COLO668 (cell line): ENCODE measurements around the gene PTPRZ1.

Source experiments
- DNase-seq: peaks from one replicate; lab custom pipeline; 2025; ENCODE audit not compliant: unreplicated experiment; lab: John Stamatoyannopoulos, UW

Gene PTPRZ1

GRCh38 chr7:121953164-121953563, 80.2 kb downstream of the PTPRZ1 start:
- no peak for DNase-seq

- no peak for DNase-seq
Measured at GRCh38 chr7:121953601-121954000, 80.6 kb downstream of the PTPRZ1 start.

GRCh38 chr7:121954803-121955202, 81.8 kb downstream of the PTPRZ1 start:
- DNase-seq, result no peak

- no peak for DNase-seq
Measured at GRCh38 chr7:121957626-121958025, 84.7 kb downstream of the PTPRZ1 start.

- no peak for DNase-seq
Measured at GRCh38 chr7:121960678-121961077, 87.7 kb downstream of the PTPRZ1 start.

- DNase-seq, result no peak
Measured at GRCh38 chr7:121961089-121961867, 88.3 kb downstream of the PTPRZ1 start.

- no peak for DNase-seq
Measured at GRCh38 chr7:121966276-121966934, 93.4 kb downstream of the PTPRZ1 start.

GRCh38 chr7:121966935-121967332, 94.0 kb downstream of the PTPRZ1 start:
- DNase-seq, result no peak

- DNase-seq, result no peak
Measured at GRCh38 chr7:121985476-121986030, 112.6 kb downstream of the PTPRZ1 start.

GRCh38 chr7:121992068-121992467, 119.1 kb downstream of the PTPRZ1 start:
- no peak for DNase-seq

- peak; percentile 59 for DNase-seq
Measured at GRCh38 chr7:121994625-121995410, 121.9 kb downstream of the PTPRZ1 start.

- DNase-seq, result peak; percentile 64
Measured at GRCh38 chr7:122006687-122007086, 133.7 kb downstream of the PTPRZ1 start.

- no peak for DNase-seq
Measured at GRCh38 chr7:122010116-122010515, 137.2 kb downstream of the PTPRZ1 start.

GRCh38 chr7:122013065-122013464, 140.1 kb downstream of the PTPRZ1 start:
- no peak for DNase-seq

- DNase-seq, result no peak
Measured at GRCh38 chr7:122013630-122014029, 140.7 kb downstream of the PTPRZ1 start.

- no peak for DNase-seq
Measured at GRCh38 chr7:122014697-122015096, 141.7 kb downstream of the PTPRZ1 start.

GRCh38 chr7:122018032-122018431, 145.1 kb downstream of the PTPRZ1 start:
- DNase-seq, result no peak

GRCh38 chr7:122027058-122027457, 154.1 kb downstream of the PTPRZ1 start:
- no peak for DNase-seq

- no peak for DNase-seq
Measured at GRCh38 chr7:122033641-122034040, 160.7 kb downstream of the PTPRZ1 start.

GRCh38 chr7:122035876-122036275, 162.9 kb downstream of the PTPRZ1 start:
- DNase-seq, result no peak

GRCh38 chr7:122038134-122038533, 165.2 kb downstream of the PTPRZ1 start:
- no peak for DNase-seq
